ENCODE results near the gene CDH22.
A peak's percentile ranks its signal among the peaks of the same experiment; 100 is the strongest.

Gene CDH22

GRCh38 chr20:46222521-46223007 lies 85.7 kb downstream of the CDH22 start:
- CTCF ChIA-PET = interaction anchor here (0.6 to 0.9 kb wide), 2 partner anchors 223 to 420 kb away, joined by 3 read pairs; no protein-coding TSS in a partner anchor
- no peak for TF ChIP-seq CTCF (conservative IDR thresholded peaks at IDR 0.05; ENCODE audit: low read depth)
- POLR2A ChIA-PET (ENCODE audit: low non-redundant PET) = no interaction called here
- no peak overlapping the region for H3K27ac ChIP-seq
- DNase-seq (ENCODE audit: low spot score) = no peak

- POLR2A ChIA-PET (ENCODE audit: low non-redundant PET) = no interaction called here
- CTCF ChIA-PET = interaction anchor here (0.5 to 1.0 kb wide), 3 partner anchors 85 to 198 kb away, joined by 3 read pairs; no protein-coding TSS in a partner anchor
Observed at GRCh38 chr20:46221256-46221833, 87.0 kb downstream of the CDH22 start.

GRCh38 chr20:46220455-46221207 lies 87.7 kb downstream of the CDH22 start:
- peak; percentile 53 for DNase-seq (ENCODE audit: low spot score)
- TF ChIP-seq CTCF (conservative IDR thresholded peaks at IDR 0.05; ENCODE audit: low read depth) = no peak
- POLR2A ChIA-PET (ENCODE audit: low non-redundant PET) = no interaction called here
- CTCF ChIA-PET = interaction anchor here (0.5 to 1.0 kb wide), 3 partner anchors 86 to 198 kb away, joined by 3 read pairs; no protein-coding TSS in a partner anchor
- no peak overlapping the region for H3K27ac ChIP-seq

More at GRCh38 chr20:46221256-46221833, 87.0 kb downstream of the CDH22 start:
- no peak overlapping the region for H3K27ac ChIP-seq
- no peak for DNase-seq (ENCODE audit: low spot score)
- TF ChIP-seq CTCF (conservative IDR thresholded peaks at IDR 0.05; ENCODE audit: low read depth) = no peak

- no peak for DNase-seq (ENCODE audit: low spot score)
- H3K27ac ChIP-seq = no peak overlapping the region
- TF ChIP-seq CTCF (conservative IDR thresholded peaks at IDR 0.05; ENCODE audit: low read depth) = no peak
- ChIA-PET CTCF (no interaction called here), POLR2A (ENCODE audit: low non-redundant PET) (no interaction called here)
Observed at GRCh38 chr20:46219920-46220319, 88.4 kb downstream of the CDH22 start.

- ChIA-PET CTCF (interaction anchor here (0.6 kb wide), 1 partner anchor 627 kb away, joined by 3 read pairs; no protein-coding TSS in a partner anchor), POLR2A (ENCODE audit: low non-redundant PET) (no interaction called here)
- no peak for TF ChIP-seq CTCF (conservative IDR thresholded peaks at IDR 0.05; ENCODE audit: low read depth)
- H3K27ac ChIP-seq = no peak overlapping the region
- DNase-seq (ENCODE audit: low spot score) = no peak
Observed at GRCh38 chr20:46219190-46219589, 89.1 kb downstream of the CDH22 start.

- TF ChIP-seq CTCF (conservative IDR thresholded peaks at IDR 0.05; ENCODE audit: low read depth) = no peak
- no peak for DNase-seq (ENCODE audit: low spot score)
- ChIA-PET POLR2A (ENCODE audit: low non-redundant PET) (no interaction called here), CTCF (no interaction called here)
- H3K27ac ChIP-seq = no peak overlapping the region
Observed at GRCh38 chr20:46218656-46219055, 89.6 kb downstream of the CDH22 start.
